ENCODE results near the gene SFXN4.
A peak's percentile ranks its signal among the peaks of the same experiment; 100 is the strongest.
"Not testable (repeated sequence)": the region's sequence is repeated elsewhere in the genome, so short reads cannot be mapped to it uniquely, and the experiment has no call there.

SFXN4 gene

DNA sequence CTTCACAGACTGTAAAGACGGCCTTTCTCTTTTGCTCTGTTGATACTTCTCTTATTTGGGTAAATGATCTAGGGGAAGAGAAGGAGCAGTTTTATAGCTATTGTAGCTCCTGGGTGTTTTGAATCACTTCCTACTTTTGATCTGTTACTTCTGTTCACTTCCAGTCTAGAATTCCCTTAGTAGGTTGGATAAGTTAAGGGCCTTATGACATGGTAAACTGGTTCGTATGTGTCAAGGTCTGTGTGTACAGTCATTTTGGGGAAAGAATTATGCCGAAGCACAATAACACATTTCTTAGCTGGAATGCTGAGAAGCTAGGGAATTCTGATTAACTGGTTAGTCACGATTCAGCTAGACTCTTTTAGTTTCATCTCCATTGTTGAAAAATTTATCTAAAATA lies 53.5 kb downstream of the SFXN4 start:
- TF ChIP-seq, protein P1, sequence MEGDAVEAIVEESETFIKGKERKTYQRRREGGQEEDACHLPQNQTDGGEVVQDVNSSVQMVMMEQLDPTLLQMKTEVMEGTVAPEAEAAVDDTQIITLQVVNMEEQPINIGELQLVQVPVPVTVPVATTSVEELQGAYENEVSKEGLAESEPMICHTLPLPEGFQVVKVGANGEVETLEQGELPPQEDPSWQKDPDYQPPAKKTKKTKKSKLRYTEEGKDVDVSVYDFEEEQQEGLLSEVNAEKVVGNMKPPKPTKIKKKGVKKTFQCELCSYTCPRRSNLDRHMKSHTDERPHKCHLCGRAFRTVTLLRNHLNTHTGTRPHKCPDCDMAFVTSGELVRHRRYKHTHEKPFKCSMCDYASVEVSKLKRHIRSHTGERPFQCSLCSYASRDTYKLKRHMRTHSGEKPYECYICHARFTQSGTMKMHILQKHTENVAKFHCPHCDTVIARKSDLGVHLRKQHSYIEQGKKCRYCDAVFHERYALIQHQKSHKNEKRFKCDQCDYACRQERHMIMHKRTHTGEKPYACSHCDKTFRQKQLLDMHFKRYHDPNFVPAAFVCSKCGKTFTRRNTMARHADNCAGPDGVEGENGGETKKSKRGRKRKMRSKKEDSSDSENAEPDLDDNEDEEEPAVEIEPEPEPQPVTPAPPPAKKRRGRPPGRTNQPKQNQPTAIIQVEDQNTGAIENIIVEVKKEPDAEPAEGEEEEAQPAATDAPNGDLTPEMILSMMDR (conservative IDR thresholded peaks at IDR 0.05; ENCODE audit: low read length), result no peak
- H3K4me3 ChIP-seq (ENCODE audit: low read length), result no peak overlapping the region
- DNase-seq (ENCODE audit: low read depth), result peak; percentile 84

DNA sequence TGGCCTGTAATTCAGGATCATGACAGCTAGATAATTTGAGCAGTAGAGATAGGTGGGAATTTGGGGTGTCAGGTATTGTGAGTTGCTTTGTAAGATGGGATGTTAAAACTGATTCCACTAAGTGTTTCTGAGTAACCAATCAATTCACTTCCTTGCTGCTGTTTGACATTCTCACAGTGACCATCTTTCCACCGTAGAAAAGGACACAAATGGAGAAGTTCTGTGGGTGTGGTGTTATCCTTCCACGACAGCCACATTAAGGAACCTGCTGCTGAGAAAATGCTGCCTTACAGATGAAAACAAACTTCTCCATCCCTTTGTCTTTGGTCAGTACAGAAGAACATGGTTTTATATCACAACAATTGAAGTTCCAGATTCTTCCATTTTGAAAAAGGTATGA lies 57.7 kb downstream of the SFXN4 start:
- not testable (repeated sequence) for H3K4me3 ChIP-seq (ENCODE audit: low read length); DNase-seq (ENCODE audit: low read depth)

DNA sequence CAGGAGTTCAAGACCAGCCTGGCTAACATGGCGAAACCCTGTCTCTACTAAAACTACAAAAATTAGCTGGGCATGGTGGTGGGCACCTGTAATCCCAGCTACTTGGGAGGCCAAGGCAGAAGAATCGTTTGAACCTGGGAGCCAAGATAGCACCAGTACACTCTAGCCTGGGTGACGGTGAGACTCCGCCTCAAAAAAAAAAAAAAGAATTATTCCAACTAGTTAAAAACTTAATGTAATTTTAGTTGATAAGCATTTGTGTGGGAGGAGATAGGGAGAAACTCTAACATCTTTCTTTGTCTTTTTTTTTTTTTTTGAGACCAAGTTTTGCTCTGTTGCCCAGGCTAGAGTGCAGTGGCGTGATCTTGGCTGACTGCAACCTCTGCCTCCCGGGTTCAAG lies 58.4 kb downstream of the SFXN4 start:
- H3K4me3 ChIP-seq (ENCODE audit: low read length); DNase-seq (ENCODE audit: low read depth): not testable (repeated sequence)

DNA sequence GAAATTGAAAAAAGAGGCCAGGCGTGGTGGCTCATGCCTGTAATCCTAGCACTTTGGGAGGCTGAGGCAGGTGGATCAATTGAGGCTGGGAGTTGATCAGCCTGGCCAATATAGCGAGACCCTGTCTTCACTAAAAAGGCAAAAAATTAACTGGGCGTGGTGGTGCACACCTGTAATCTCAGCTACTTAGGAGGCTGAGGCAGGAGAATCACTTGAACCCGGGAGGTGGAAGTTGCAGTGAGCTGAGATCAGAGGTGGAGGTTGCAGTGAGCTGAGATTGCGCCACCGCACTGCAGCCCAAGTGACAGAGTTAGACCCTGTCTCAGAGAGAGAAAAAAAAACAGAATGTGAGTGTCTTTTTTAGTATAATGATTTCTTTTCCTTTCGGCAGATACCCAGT lies 59.6 kb downstream of the SFXN4 start:
- DNase-seq (ENCODE audit: low read depth); H3K4me3 ChIP-seq (ENCODE audit: low read length): not testable (repeated sequence)

DNA sequence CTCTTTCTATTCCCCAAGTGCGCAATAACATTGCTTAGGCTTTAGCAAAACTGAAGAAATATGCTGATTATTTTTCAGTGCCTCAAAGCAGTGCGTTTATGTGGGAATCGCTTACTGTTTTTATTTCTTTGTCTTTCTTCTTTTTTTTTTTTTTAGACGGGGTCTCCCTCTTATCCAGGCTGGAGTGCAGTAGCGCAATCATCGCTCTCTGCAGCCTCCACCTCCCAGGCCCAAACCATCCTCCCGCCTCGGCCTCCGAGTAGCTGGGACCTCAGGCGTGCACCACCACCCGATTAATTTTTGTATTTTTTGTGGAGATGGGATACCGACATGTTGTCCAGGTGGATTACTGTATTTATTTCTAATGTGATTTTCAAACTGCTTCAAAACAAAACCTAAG lies 60.4 kb downstream of the SFXN4 start:
- TF ChIP-seq, protein P1 (conservative IDR thresholded peaks at IDR 0.05; ENCODE audit: low read length), result no peak
- peak overlapping the region; percentile 83 for H3K4me3 ChIP-seq (ENCODE audit: low read length)
- no peak for DNase-seq (ENCODE audit: low read depth)

DNA sequence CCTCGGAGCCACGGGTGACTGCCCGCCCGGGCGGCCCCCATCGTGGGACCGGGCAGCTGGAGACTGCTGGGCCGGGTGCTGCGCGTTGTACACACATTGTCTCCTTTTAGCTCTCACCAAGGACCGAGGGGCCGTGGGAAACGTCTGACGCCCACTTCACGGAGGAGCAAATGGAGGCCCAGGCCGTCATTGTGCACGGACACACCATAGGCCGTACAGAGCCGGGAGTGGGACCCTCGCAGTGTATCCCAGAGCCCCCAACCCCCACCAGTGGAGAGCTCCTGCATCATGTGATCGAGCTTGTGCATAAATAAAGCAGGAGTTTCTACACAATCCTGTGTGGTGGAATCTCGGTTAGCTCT lies 60.9 kb downstream of the SFXN4 start:
- H3K4me3 ChIP-seq (ENCODE audit: low read length), result peak overlapping the region; percentile 83
- TF ChIP-seq, protein P1 (conservative IDR thresholded peaks at IDR 0.05; ENCODE audit: low read length), result no peak
- no peak for DNase-seq (ENCODE audit: low read depth)

DNA sequence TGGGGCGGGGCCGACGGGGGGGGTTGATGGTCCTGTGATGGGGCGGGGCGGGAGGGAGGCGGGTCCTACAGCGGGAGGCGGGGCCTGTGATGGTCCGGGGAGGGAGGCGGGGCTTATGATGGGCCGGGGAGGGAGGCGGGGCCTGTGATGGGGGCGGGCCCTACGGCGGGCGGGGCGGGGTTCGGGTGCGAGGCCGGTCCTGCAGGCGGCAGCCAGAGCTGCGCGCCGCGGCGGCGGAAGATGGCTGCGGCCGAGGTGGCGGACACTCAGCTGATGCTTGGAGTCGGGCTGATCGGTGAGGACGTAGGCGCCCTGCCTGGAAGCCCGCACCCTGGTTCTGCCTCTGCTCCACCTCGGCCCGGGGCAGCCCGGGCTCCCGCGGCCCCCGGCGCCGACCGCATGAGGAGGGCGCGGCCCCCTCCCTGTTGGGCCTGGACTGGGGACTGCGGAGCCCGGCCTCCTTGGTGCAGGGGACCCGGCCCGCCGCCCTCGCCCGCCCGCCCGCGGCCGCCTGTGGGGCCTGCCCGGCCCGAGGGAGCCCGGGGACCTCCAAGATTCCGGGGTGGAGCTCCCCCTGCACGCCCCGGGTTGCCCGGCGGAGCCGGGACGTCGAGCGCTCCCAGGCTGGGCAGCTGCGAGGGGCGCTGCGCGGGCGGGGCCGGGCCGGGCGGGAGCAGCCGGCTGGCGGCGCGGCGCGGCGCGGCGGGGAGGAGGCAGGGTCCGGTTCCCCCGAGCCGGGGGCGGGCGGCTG lies 61.4 kb downstream of the SFXN4 start, which contains the start of gene DENND10:
Gene DENND10, plus strand, starts transcription at position 211 of the 751 bp plus-strand sequence. Its CDS starts 30 bp downstream, at position 241.
- peak; percentile 76 for DNase-seq (ENCODE audit: low read depth)
- peak within 1 kb of the TSS; percentile 83 for H3K4me3 ChIP-seq (ENCODE audit: low read length)
- TF ChIP-seq, protein P1 (conservative IDR thresholded peaks at IDR 0.05; ENCODE audit: low read length), result no peak

DNA sequence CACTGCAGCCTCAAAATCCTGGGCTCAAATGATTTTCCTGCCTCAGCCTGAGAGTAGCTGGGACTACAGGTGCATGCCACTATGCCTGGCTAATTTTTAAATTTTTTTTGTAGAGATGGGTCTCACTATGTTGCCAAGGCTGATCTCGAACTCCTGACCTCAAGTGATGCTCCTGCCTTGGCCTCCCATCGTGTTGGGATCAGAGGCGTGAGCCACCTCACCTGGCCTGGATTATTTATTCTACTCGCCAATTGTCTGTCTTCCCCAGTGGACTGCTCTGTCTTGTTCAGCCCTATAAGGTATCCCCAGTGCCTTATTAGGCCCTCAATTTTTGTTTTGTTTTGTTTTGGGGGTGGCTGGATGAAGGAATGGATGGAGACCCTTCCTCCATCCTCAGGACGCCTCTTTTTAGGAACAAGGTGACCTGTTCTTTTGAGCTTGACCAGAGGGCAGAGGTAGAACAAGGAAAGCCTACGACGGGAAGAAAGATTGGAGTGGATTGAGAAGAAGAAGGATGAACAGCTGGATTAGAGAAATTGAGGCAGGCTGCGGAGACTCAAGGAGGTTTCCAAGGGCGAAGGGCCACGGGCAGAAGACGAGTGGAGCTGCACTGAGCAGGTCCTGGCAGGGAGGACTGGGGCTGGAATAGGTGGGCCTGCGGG lies 62.1 kb downstream of the SFXN4 start:
- H3K4me3 ChIP-seq (ENCODE audit: low read length), result no peak overlapping the region
- TF ChIP-seq, protein P1 (conservative IDR thresholded peaks at IDR 0.05; ENCODE audit: low read length), result no peak
- DNase-seq (ENCODE audit: low read depth), result no peak

Data from AG10803 (cell line).